Measurements from ENCODE around the gene REG4. TPM values are rescaled to one million over a fixed set of nuclear protein-coding genes. Genes with fewer than 3 reads are reported as not detected.

The REG4 gene
- total and polyA plus RNA-seq, 2 of the 4 experiments (the other 2 are of a cell fraction) = not detected

GRCh38 chr1:119815928-119816327 lies 4.7 kb upstream of the REG4 start:
- Histone ChIP-seq H3K4me1 (ENCODE audit: control insufficient read depth, insufficient read depth, low read length) (peaks cover 6% of the 10 kb centered on the region; the same call in 1 of the 2 replicates), H3K4me2 (ENCODE audit: low read depth, low read length) (no peak overlapping the region), H3K14ac (replicated peaks; ENCODE audit: low read depth, low read length) (peak overlapping the region; percentile 3; the same call in 1 of the 2 replicates), H2BK120ac (ENCODE audit: low read depth, low read length) (peak overlapping the region; percentile 50), H4K5ac (ENCODE audit: low read depth, low read length) (peak overlapping the region; percentile 22; the same call in 1 of the 2 replicates), H3K9me3 (ENCODE audit: control insufficient read depth, insufficient read depth, low read length) (no peaks in the 10 kb centered on the region), H2BK20ac (ENCODE audit: low read depth, low read length) (peak overlapping the region; percentile 75; the same call in 1 of the 2 replicates), H3K18ac (ENCODE audit: low read depth, low read length) (peak overlapping the region; percentile 53; the same call in 1 of the 2 replicates), H4K20me1 (ENCODE audit: insufficient read depth, low read length) (no peaks in the 10 kb centered on the region), H3K27me3 (ENCODE audit: control insufficient read depth, insufficient read depth, low read length) (no peaks in the 10 kb centered on the region), H3K27ac (ENCODE audit: insufficient read depth, low read length) (no peak overlapping the region), H4K91ac (ENCODE audit: insufficient read depth, low read depth, low read length) (peak overlapping the region; percentile 58), H3K23ac (ENCODE audit: low read depth, low read length) (no peak overlapping the region; the same call in 1 of the 2 replicates), H3K9ac (ENCODE audit: low read depth, low read length) (no peak overlapping the region), H2AK5ac (ENCODE audit: low read depth, low read length) (peak overlapping the region; percentile 56; the same call in 1 of the 2 replicates), H4K8ac (ENCODE audit: low read depth in 2 of 2, low read length in 2 of 2) (peak overlapping the region; percentile 32 to 56; a peak in 2 of 4 replicates), H3K56ac (ENCODE audit: extremely low read depth, insufficient read depth, low read length) (no peak overlapping the region), H2BK15ac (ENCODE audit: low read depth, low read length) (peak overlapping the region; percentile 52), H3K4me3 (ENCODE audit: insufficient read depth, low read depth, low read length) (no peak overlapping the region), H3K36me3 (ENCODE audit: control insufficient read depth, insufficient read depth, low read length) (no peaks in the 10 kb centered on the region), H3K79me1 (ENCODE audit: low read depth in 1 of 2, low read length in 2 of 2) (no peaks in the 10 kb centered on the region), H2AFZ (replicated peaks; ENCODE audit: low read length, poor library complexity) (no peak overlapping the region), H2AK9ac (replicated peaks; ENCODE audit: low read depth, low read length, poor library complexity) (no peak overlapping the region), H3K9me1 (ENCODE audit: insufficient read depth, low read length) (peaks cover 3% of the 10 kb centered on the region; the same call in 1 of the 2 replicates), H3K4ac (ENCODE audit: low read depth, low read length) (peak overlapping the region; percentile 67; the same call in 1 of the 2 replicates), H2BK5ac (ENCODE audit: low read depth, low read length, poor library complexity, severe bottlenecking) (peak overlapping the region; percentile 9)
- WGBS, 2 experiments (ENCODE audit: extremely low coverage in 2 of 2, insufficient read length in 1 of 2) = 75% methylated on average over 1 of the region's 7 CpGs; no CpG with 5 or more reads in 1 of the 2 experiments
- ATAC-seq (ENCODE audit: low read depth) = no peak
- in situ Hi-C loops (cut with MboI; ENCODE audit: low sequenced_read_pairs) = loop anchor here (10.0 kb wide), 1 partner anchor 61 kb away; no protein-coding TSS in a partner anchor
- CTCF ChIA-PET = interaction anchor here (0.6 to 0.9 kb wide), 2 partner anchors 51 to 57 kb away, joined by 3 to 6 read pairs; no protein-coding TSS in a partner anchor
- POLR2A ChIA-PET (ENCODE audit: unreplicated experiment) = no interaction called here
- intact Hi-C loops (cut with micrococcal nuclease) = no loop called here
- dilution Hi-C loops (cut with HindIII; ENCODE audit: low sequenced_read_pairs, unreplicated experiment) = no loop called here
- no peak for TF ChIP-seq FOS (IDR thresholded peaks at IDR 0.05; ENCODE audit: low read depth, low read length)
- TF ChIP-seq RAD21 (IDR thresholded peaks at IDR 0.05; ENCODE audit: low read length) = no peak
- no peak for TF ChIP-seq ELK1 (IDR thresholded peaks at IDR 0.05; ENCODE audit: borderline replicate concordance, low read depth, low read length)
- TF ChIP-seq CHD1 (IDR thresholded peaks at IDR 0.05; ENCODE audit: low read depth, low read length) = no peak
- no peak for TF ChIP-seq MAFK (IDR thresholded peaks at IDR 0.05; ENCODE audit: low read depth, low read length)
- no TSS peak for BruUV-seq (replicated peaks)
- no peak for DNase-seq
